Sigmoid colon (tissue), 3 donors: ENCODE measurements around the gene MFAP1.

Source experiments
- CTCF ChIP-seq, 4 experiments: fragments of 450-650 bp in 3 of 4; fragments of 200-600 bp in 1 of 4; IDR thresholded peaks; one replicate each; pipeline ENCODE4 v1.5.1; 2016 to 2019; ENCODE audit warnings: antibody characterized with exemption in 4 of 4, mild to moderate bottlenecking in 3 of 4, moderate library complexity in 2 of 4
- POLR2A ChIP-seq, 2 donors: fragments of 450-650 bp; IDR thresholded peaks; one replicate each; pipeline ENCODE4 v1.6.1; 2016; ENCODE audit warnings: antibody characterized with exemption in 2 of 2, mild to moderate bottlenecking in 2 of 2, moderate library complexity in 2 of 2

- TF ChIP-seq CTCF (IDR thresholded peaks at IDR 0.05) (no peak), POLR2A (IDR thresholded peaks at IDR 0.05) (no peak)
These were observed 3.0 kb downstream of the MFAP1 start for GRCh38 chr15:43821505-43821904.
